K562 treated with DMSO at 1 percent for 12 hours (cell line): ENCODE measurements around the gene PPP4R2. TPM values are rescaled to one million over a fixed set of nuclear protein-coding genes. Genes with fewer than 3 reads are reported as not detected.

Experiments used
- total RNA-seq: library from RNA; unstranded; fragments of 300-600 nt; gene quantifications from 2 replicates; pipeline ENCODE4 v1.2.3, GENCODE V29; 2022; ENCODE audit not compliant: insufficient read depth

PPP4R2 gene
- total RNA-seq = 6.1 and 17.2 TPM in 2 replicates

GRCh38 chr3:72996473-72997333, at the start of gene PPP4R2:
Gene PPP4R2 (plus strand): TSS chr3:72996811. CDS start chr3:72997038, 227 bp downstream.

GRCh38 chr3:73061416-73061815, 64.8 kb downstream of the PPP4R2 start, which contains the start of gene EBLN2:
Gene EBLN2 (plus strand): TSS chr3:73061659. CDS start chr3:73062082, 423 bp downstream.

Other genes with a start within 250 kb of the PPP4R2 start
- 6.3 and 7.8 TPM in 2 replicates for gene SHQ1, start 148.4 kb upstream of the PPP4R2 start, total RNA-seq
- gene GXYLT2, start 108.8 kb upstream of the PPP4R2 start, total RNA-seq = 0.96 and 4.1 TPM in 2 replicates
- not detected in 2 replicates for gene EBLN2, start 64.8 kb downstream of the PPP4R2 start, total RNA-seq